DMS114 treated with DMSO at 0.1 percent for 48 hours (cell line): Measurements from ENCODE around the gene TMPRSS11B.
A peak's percentile ranks its signal among the peaks of the same experiment; 100 is the strongest.
"Not testable (repeated sequence)": the region's sequence is repeated elsewhere in the genome, so short reads cannot be mapped to it uniquely, and the experiment has no call there.

ENCODE experiments used
- DNase-seq: peaks from one replicate; lab custom pipeline; 2025; ENCODE audit not compliant: unreplicated experiment; lab: John Stamatoyannopoulos, UW

Gene TMPRSS11B, protein sequence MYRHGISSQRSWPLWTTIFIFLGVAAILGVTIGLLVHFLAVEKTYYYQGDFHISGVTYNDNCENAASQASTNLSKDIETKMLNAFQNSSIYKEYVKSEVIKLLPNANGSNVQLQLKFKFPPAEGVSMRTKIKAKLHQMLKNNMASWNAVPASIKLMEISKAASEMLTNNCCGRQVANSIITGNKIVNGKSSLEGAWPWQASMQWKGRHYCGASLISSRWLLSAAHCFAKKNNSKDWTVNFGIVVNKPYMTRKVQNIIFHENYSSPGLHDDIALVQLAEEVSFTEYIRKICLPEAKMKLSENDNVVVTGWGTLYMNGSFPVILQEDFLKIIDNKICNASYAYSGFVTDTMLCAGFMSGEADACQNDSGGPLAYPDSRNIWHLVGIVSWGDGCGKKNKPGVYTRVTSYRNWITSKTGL

DNA sequence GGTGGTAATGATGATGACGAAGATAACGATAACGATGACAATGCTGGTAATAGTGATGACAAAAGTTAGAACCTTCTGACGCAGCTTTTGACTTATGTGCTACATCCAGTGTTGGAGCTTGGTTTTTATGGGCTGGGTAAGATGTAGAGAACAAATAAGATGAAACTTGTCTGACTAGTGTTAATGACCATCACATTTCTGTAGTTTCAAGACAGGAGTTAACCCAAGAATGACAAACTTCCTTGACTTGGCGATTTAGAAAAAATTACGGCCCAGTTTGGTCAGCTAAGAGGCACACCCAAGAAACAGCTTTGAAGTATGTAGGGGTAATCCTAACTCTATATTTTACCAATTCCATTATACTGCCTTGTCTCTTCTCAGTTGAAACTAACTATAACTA, at the start of gene TMPRSS11B:
Gene TMPRSS11B (minus strand): TSS at position 101 of the 400 bp plus-strand sequence. CDS start 136 bp downstream, outside the sequence.
- DNase-seq: no peak

DNA sequence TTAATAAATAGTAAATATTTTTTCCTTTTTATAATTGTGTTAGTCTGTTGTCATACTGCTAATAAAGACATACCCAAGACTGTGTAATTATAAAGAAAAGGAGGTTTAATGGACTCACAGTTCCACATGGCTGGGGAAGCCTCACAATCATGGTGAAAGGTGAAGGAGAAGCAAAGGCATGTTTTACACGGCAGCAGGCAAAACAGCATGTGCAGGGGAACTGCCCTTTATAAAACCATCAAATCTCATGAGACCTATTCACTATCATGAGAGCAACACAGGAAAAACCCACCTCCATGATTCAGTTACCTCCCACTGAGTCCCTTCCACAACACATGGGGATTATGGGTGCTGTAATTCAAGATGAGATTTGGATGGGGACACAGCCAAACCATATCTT, 45.8 kb upstream of the TMPRSS11B start:
- no peak for DNase-seq

DNA sequence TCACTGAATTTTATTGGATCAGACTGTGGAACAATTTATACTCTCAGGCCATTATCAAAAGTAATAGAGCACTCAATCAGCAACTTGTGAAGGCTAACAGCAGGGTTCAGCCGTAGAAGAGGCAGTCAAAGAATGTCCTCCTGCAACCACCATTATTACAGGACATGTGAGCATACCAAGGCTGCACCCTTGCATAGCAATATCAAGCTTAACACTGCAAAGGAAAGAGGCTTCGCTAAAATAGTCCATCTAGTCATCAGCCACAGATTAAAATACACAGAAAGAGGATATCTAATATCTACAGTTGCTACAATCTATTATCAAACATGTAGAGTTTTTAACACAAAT, 42.9 kb upstream of the TMPRSS11B start:
- DNase-seq: no peak

GRCh38 chr4:68287704-68288392, 42.4 kb upstream of the TMPRSS11B start:
- no peak for DNase-seq

- no peak for DNase-seq
Measured at GRCh38 chr4:68283714-68284113, 38.2 kb upstream of the TMPRSS11B start.

- DNase-seq: no peak
Measured at GRCh38 chr4:68283095-68283494, 37.6 kb upstream of the TMPRSS11B start.

DNA sequence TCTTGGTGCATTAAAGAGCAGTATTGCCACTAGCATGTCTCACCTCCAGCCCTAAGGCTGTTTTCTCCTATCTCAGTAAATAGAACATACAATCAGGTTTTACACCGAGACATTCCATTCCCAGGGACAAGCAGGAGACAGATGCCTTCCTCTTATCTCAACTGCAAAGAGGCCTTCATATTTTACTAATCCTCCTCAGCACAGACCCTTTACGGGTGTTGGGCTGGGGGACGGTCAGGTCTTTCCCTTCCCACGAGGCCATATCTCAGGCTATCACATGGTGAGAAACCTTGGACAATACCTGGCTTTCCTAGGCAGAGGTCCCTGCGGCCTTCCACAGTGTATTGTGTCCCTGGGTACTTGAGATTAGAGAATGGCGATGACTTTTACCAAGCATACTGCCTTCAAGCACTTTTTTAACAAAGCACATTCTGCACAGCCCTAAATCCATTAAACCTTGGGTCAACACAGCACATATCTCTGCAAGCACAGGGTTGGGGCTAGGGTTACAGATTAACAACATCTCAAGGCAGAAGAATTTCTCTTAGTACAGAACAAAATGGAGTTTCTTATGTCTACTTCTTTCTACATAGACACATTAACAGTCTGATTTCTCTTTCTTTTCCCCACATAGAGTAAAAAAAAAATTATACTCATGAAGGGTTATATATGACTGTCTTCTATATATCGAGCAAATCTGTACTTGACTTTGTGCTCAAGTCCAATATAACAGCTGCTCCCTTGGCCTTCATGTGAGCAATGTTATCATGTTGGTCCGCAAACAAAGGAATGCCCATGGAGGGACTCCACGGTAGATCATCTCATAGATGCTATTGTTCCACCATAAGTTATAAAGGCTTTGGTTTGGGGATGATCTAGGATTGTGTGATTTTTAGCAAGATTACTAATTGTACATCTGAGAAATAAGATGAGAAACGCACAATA, 36.6 kb upstream of the TMPRSS11B start:
- DNase-seq: not testable (repeated sequence)

DNA sequence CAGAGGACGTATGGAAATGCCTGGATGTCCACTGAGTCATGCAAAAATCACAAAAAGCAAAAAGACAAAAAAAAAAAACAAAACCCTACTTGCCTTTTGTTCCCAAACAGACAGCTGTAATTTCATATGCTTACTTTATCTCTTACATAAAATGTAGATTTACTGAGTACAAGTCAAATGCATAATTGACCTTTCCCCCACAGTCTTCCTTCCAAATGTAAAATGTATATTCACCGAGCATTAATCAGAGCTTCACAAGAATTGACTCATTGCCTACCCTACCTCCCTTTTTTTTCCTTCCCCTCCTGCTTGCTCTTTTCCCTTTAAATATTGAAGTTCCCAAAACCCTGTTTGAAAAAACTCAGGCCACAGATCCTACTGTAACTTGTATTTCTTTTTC, 32.5 kb upstream of the TMPRSS11B start:
- DNase-seq: no peak

GRCh38 chr4:68277627-68278026, 32.1 kb upstream of the TMPRSS11B start:
- DNase-seq: no peak

DNA sequence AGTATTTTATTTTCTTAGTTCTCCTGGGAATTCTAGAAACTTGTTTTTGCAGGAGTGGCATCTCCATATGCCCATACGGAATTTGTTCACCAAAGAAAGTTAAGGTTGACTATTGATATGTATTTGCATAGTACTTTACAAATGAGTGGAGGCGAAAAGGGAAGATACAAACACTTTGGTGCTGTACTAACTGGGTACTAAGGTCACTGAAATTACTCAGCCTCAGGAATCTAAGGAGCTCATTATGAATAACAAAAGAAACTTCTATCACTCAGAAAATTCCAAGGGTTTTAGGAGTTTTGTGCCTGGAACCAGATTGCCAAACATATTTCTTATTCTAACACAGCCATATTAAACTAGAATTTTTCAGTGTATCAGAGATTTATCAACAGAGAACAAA, 27.4 kb upstream of the TMPRSS11B start:
- DNase-seq: no peak

DNA sequence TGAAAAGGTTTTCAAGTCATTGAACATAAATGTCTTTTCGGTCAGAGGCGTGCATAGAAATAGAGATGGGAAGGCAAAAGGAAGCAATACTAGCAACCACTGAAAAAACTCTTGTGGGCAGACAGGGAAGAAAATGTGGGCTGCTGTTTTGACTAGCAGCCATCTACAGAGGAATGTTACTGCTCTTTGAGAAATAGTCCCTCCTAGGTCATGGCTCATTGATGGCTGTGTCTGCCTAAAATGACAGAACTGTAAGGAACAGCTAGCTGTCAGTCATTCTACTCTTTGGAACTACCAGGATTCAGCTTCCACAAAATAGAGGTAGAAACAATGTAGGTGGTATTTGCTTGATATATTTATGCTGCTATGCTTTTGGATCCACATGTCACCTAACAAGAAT, 26.9 kb upstream of the TMPRSS11B start:
- no peak for DNase-seq

- DNase-seq: peak; percentile 35
Measured at GRCh38 chr4:68271851-68272357, 26.4 kb upstream of the TMPRSS11B start.

DNA sequence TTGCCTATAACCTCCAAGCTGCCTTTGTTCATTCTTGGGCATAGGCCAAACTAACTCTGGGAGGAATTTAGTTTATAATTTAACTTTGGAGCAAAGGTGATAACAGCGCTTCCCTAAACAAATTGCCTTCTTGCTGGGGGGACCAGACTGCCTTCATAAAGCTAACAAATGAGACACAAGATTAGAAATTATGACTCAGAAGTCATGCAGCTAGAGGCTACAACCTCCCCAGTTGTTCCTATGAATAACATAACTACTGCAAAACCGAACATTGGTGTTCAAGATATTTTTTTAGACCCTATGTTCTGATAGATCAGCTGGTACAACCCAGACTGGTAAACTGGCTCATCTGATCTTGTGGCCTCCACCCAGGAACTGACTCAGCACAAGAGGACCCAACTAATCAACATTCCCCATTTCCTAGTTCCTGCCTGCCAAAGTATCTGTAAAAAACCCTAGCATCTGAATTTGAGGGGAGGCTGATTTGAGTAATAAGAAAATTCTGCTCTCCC, 22.0 kb upstream of the TMPRSS11B start:
- DNase-seq: no peak

- no peak for DNase-seq
Measured at GRCh38 chr4:68264875-68265565, 19.5 kb upstream of the TMPRSS11B start.

GRCh38 chr4:68259191-68259590, 13.7 kb upstream of the TMPRSS11B start:
- no peak for DNase-seq

- no peak for DNase-seq
Measured at GRCh38 chr4:68257719-68258118, 12.2 kb upstream of the TMPRSS11B start.

- no peak for DNase-seq
Measured at GRCh38 chr4:68256284-68256683, 10.8 kb upstream of the TMPRSS11B start.

- DNase-seq: no peak
Measured at GRCh38 chr4:68250151-68250930, 4.8 kb upstream of the TMPRSS11B start.

GRCh38 chr4:68249434-68249833, 3.9 kb upstream of the TMPRSS11B start:
- no peak for DNase-seq

GRCh38 chr4:68240620-68241019, 4.9 kb downstream of the TMPRSS11B start:
- DNase-seq: no peak
